ENCODE results near the gene TXNIP.

The TXNIP gene

GRCh38 chr1:145964328-145965118 lies 31.9 kb downstream of the TXNIP start, which contains the start of the genes ANKRD34A and POLR3GL:
TSS of gene ANKRD34A (minus strand) at chr1:145964575. CDS start at chr1:145961759, 2,816 bp downstream.
TSS of gene POLR3GL (plus strand) at chr1:145964690. CDS start at chr1:145974866, 10,176 bp downstream.
- peak; percentile 89 for FAIRE-seq
- TF ChIP-seq PAX5 (IDR thresholded peaks at IDR 0.05; ENCODE audit: insufficient read depth, low read length, severe bottlenecking): no peak
- TF ChIP-seq SPI1 (IDR thresholded peaks at IDR 0.05; ENCODE audit: low read depth, low read length): peak; percentile 75
- peak; percentile 58; the same call in 1 of the 2 replicates for TF ChIP-seq POU2F2 (IDR thresholded peaks at IDR 0.05; ENCODE audit: low read depth, low read length)
- peak; percentile 80 for TF ChIP-seq TAF1 (IDR thresholded peaks at IDR 0.05; ENCODE audit: low read depth, low read length)
- TF ChIP-seq POLR2AphosphoS5 (IDR thresholded peaks at IDR 0.05; ENCODE audit: low read depth, low read length): peak; percentile 88
- peak; percentile 90 for TF ChIP-seq POLR2A (IDR thresholded peaks at IDR 0.05; ENCODE audit: low read depth, low read length)
- DNase-seq (ENCODE audit: insufficient read length, low spot score): peak; percentile 78

DNA sequence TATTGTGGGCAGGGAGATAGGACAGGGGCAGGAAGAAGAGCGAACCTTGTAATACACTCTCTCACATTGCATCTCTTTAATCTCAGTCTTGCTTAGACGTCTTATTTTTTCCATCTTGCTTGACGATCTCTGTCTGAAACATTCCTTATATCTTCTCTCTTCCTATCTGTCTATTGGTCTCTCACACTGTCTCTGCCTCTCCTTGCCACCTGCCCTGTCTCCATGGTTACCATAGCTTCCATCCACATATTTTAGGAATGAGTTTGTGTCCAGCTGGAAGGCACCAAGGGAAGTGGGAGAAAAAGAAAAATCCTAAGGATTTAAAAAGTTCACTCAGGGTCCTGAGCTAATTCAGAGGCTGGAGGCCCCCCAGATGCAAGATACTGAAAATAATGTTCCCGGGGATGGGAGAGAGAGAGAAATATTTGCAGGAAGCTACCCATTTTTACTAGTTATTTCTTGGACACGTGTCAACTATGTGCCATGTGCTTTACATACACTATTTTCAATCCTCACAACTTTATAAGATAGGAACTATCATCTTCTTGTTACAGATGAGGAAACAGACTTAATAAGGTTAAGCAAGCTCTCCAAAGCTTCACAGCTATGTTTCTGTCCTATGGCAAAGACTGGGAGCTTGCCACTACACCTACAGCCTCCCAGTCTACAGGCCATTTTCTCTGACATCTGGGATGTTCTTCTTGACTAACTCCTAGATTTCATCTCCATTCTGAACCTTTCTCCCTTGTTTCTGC lies 32.9 kb downstream of the TXNIP start:
- FAIRE-seq (no peak), DNase-seq (ENCODE audit: insufficient read length, low spot score) (no peak)
- no peak for TF ChIP-seq POU2F2 (IDR thresholded peaks at IDR 0.05; ENCODE audit: low read depth, low read length)
- no peak for TF ChIP-seq SPI1 (IDR thresholded peaks at IDR 0.05; ENCODE audit: low read depth, low read length)
- no peak for TF ChIP-seq PAX5 (IDR thresholded peaks at IDR 0.05; ENCODE audit: insufficient read depth, low read length, severe bottlenecking)

DNA sequence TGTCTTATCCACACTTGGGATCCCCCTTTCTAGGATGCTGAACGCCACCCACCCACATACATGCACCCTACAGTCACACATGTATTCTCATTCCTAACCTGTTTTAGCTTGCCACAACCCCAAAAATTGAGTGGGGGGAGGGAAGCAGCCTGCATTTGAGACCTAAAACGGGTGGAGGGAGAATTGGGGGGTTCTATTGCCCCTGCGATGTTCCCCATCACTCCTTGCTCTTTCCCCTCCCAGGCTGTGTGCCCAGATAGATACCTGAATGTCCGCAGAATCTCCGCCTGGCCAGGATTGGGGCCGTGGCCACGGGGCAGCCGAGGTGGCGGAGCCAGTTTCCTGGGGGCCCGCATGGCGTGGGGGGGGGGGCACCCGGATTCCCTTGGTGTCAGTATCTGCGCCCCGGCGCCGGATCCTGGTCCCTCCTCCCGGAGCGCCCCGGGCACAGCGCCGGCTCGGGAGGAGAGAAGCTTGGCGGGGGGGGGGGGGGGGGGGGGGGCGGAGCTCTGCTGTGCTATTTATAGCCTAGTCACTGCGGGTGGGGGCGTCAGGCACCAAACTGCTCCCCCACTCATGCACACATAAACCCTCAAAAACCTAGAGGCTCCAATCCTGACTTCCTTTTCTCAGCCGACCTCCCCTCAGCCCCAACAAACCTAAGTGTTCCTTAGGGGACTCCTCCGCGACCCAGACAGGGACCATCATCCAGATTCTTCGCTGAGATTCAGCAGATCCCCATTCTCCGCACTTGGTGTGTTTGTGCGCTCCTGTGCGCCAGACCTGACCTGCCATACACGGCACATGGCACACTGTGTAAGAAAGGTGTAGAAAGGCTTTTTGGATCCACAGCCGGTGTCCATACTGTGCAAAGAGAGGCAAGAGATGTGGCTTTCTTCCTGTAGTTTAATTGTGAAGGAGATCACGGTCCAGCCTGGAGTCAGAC lies 33.9 kb downstream of the TXNIP start:
- no peak for DNase-seq (ENCODE audit: insufficient read length, low spot score)
- FAIRE-seq: no peak
- TF ChIP-seq POLR2A (IDR thresholded peaks at IDR 0.05; ENCODE audit: low read depth, low read length) (no peak), TAF1 (IDR thresholded peaks at IDR 0.05; ENCODE audit: low read depth, low read length) (no peak), POLR2AphosphoS5 (IDR thresholded peaks at IDR 0.05; ENCODE audit: low read depth, low read length) (no peak), SPI1 (IDR thresholded peaks at IDR 0.05; ENCODE audit: low read depth, low read length) (no peak), POU2F2 (IDR thresholded peaks at IDR 0.05; ENCODE audit: low read depth, low read length) (no peak), PAX5 (IDR thresholded peaks at IDR 0.05; ENCODE audit: insufficient read depth, low read length, severe bottlenecking) (no peak)

DNA sequence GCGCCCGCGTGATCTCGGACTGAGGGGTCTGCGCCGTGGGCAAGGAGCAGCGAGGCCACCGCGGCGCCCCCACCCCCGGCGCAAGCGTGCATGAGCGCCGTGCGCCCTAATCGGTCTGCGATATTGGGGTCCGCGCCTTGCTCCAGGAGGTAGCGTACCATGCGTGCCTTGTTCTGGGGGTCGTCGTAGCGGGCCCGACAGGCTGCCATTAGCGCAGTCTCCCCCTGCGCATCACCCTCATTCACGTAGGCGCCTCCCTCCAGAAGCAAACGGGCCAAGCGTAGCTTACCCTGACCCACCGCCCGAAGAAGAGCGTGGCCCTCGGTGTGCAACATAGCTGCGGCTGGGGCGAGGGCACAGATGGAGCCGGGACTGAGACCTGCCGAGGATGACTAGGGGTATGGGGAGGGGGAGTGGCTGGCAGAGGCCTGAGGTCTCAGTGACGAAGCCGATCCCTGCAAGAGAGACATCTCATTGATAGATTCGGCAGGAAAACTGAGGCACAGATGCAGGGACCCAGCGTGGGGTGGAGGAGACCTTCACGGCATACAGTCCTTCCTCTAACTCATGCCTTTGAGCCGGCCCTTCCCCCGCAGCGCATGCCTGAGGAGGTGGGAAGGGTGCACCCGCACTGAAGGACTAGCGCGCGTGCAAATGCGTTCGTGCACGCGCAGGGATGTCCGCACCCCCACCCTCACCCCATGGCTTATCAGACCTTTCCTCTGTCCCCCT lies 34.8 kb downstream of the TXNIP start:
- DNase-seq (ENCODE audit: insufficient read length, low spot score) (no peak), FAIRE-seq (peak; percentile 88)
- TF ChIP-seq POU2F2 (IDR thresholded peaks at IDR 0.05; ENCODE audit: low read depth, low read length) (0 out of 2 replicates have a peak, but pooled peaks have one; percentile 49), PAX5 (IDR thresholded peaks at IDR 0.05; ENCODE audit: insufficient read depth, low read length, severe bottlenecking) (no peak)

DNA sequence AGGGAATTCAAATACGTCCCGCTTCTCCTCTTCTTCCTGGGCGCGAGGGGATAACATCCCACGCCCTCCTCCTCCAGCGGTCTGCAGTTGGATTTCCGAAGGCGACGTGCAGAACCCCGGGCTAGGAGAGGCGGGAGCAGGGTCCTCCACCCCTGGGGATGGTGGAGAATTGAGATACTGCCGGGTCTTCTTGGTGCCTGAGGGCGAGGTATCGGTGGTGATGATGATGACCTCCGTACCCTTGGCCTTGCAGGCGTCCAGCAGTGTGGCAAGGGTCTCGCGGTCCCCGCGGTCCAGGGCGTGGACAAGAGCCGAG lies 35.3 kb downstream of the TXNIP start:
- FAIRE-seq (no peak), DNase-seq (ENCODE audit: insufficient read length, low spot score) (no peak)
- no peak for TF ChIP-seq POLR2A (IDR thresholded peaks at IDR 0.05; ENCODE audit: low read depth, low read length)
- TF ChIP-seq POU2F2 (IDR thresholded peaks at IDR 0.05; ENCODE audit: low read depth, low read length): no peak
- TF ChIP-seq POLR2AphosphoS5 (IDR thresholded peaks at IDR 0.05; ENCODE audit: low read depth, low read length): no peak

DNA sequence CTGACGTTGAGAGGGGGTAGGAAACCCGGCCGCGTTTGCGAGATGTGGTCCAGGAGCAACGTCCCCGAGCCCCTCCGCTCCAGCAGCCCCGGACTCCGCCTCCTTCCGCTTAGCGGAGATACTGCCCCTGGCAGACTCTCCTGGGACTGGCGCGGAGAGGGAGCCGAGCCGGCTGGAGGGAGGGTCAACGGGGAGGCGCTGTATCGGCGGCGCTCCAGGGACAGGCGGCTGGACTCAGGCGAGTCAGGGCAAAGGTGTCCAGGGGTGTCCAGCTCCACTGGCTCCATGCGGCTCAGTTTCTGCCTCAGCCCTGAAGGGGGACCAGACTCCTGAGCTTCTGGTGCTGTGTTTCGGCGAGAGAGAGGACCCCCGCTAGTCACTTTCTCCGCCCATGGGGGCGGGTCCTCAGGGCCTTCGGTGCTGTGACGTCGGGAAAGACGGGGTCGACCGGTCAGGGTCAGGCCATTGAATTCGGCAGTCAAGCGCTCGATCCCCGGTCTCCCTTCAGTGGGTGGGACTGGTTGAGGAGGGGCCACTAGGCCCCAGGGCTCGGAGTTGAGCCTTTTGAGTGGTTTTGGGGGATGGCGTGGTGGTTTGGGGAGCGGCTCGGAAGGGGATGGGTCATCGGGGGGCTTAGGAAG lies 35.8 kb downstream of the TXNIP start:
- DNase-seq (ENCODE audit: insufficient read length, low spot score): no peak
- TF ChIP-seq POLR2AphosphoS5 (IDR thresholded peaks at IDR 0.05; ENCODE audit: low read depth, low read length) (no peak), POLR2A (IDR thresholded peaks at IDR 0.05; ENCODE audit: low read depth, low read length) (no peak), PAX5 (IDR thresholded peaks at IDR 0.05; ENCODE audit: insufficient read depth, low read length, severe bottlenecking) (no peak), POU2F2 (IDR thresholded peaks at IDR 0.05; ENCODE audit: low read depth, low read length) (no peak), TAF1 (IDR thresholded peaks at IDR 0.05; ENCODE audit: low read depth, low read length) (no peak), SPI1 (IDR thresholded peaks at IDR 0.05; ENCODE audit: low read depth, low read length) (no peak)
- FAIRE-seq: no peak

GRCh38 chr1:145959957-145960467 lies 36.4 kb downstream of the TXNIP start:
- no peak for DNase-seq (ENCODE audit: insufficient read length, low spot score)
- FAIRE-seq: no peak
- TF ChIP-seq TAF1 (IDR thresholded peaks at IDR 0.05; ENCODE audit: low read depth, low read length) (no peak), SPI1 (IDR thresholded peaks at IDR 0.05; ENCODE audit: low read depth, low read length) (no peak), POU2F2 (IDR thresholded peaks at IDR 0.05; ENCODE audit: low read depth, low read length) (no peak), PAX5 (IDR thresholded peaks at IDR 0.05; ENCODE audit: insufficient read depth, low read length, severe bottlenecking) (no peak), POLR2AphosphoS5 (IDR thresholded peaks at IDR 0.05; ENCODE audit: low read depth, low read length) (no peak), POLR2A (IDR thresholded peaks at IDR 0.05; ENCODE audit: low read depth, low read length) (no peak)

- FAIRE-seq (no peak), DNase-seq (ENCODE audit: insufficient read length, low spot score) (no peak)
- TF ChIP-seq POLR2A (IDR thresholded peaks at IDR 0.05; ENCODE audit: low read depth, low read length): no peak
Measured at GRCh38 chr1:145959333-145959732, 37.0 kb downstream of the TXNIP start.
